Mucosa of descending colon (tissue), 3 donors: ENCODE data around the gene DLGAP4. TPM values are rescaled to one million over a fixed set of nuclear protein-coding genes. Genes with fewer than 3 reads are reported as not detected.
"Not testable (repeated sequence)": the region's sequence is repeated elsewhere in the genome, so short reads cannot be mapped to it uniquely, and the experiment has no call there.

Experiments used
- ATAC-seq: fragments of 200-7000 bp; cut with Tn5 transposase; one replicate; pipeline ENCODE4 v1.9.1; 2020; ENCODE audit warnings: mild to moderate bottlenecking, moderate library complexity
- DNase-seq, 3 donors: peaks; one replicate each; pipeline ENCODE4 v3.0.0-alpha.2; 2020
- H3K36me3 ChIP-seq: fragments of 200-600 bp; one replicate; pipeline ENCODE4 v1.8.0; 2021; ENCODE audit warnings: low read depth, mild to moderate bottlenecking
- H3K4me1 ChIP-seq: fragments of 200-600 bp; one replicate; pipeline ENCODE4 v1.8.0; 2021; ENCODE audit warnings: low read depth, mild to moderate bottlenecking
- H3K4me3 ChIP-seq: fragments of 200-600 bp; one replicate; pipeline ENCODE4 v1.8.0; 2021; ENCODE audit warnings: mild to moderate bottlenecking
- H3K9me3 ChIP-seq: fragments of 200-600 bp; one replicate; pipeline ENCODE4 v1.8.0; 2021; ENCODE audit warnings: mild to moderate bottlenecking
- intact Hi-C, 2 donors: fragments of 100-400 bp; cut with DNase I in 1 of 2; cut with micrococcal nuclease in 1 of 2; formaldehyde crosslinking; loops; one replicate each; pipeline versions ENCODE4 v1.11.0 to v1.11.1; 2022; cut with DNase I, micrococcal nuclease
- total RNA-seq, 3 donors: library from RNA; stranded (reverse); fragmentation: NEBNext Ultra II Directional in 2 of 3; extraction: Animal tissue kit (Norgen Biotek cat#: 25700) in 2 of 3; gene quantifications; one replicate each; pipeline versions ENCODE4 v1.2.1 to v1.2.4, GENCODE V29; 2021 to 2023
- TF ChIP-seq, protein P1 (sequence below): fragments of 200-600 bp; IDR thresholded peaks from one replicate; pipeline ENCODE4 v1.8.0; 2022; ENCODE audit warnings: antibody characterized with exemption, mild to moderate bottlenecking
- donor health status: DM: no; HTN: no; CAD: no; lungs with moderate emphysema.
- donor health status: DM: no; HTN: no; CAD: no.
- donor health status: DM: no; HTN: yes; CAD: no.

Gene DLGAP4
- total RNA-seq, 3 donors from 2014 or later, result 40.0 to 66.3 (median 43.5) TPM

DNA sequence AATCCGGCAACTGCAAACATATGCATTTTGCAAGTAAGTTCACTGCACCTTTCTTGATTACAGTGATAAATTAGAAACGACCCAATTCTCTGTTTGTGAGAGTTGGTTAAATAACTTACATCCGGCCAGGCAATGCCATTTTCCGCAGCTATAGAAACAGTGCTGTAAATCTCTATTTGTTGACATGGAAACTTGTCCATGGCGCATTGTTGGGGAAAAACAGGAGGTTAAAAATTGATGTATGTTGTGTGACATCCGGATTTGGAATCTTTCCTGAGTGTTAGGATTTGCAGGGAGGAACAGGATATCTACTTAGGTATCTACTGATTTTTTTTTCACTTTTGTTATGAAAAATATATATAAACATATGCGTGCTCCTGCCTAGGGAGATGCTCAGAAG is 66.5 kb downstream of the DLGAP4 start:
- H3K4me3 ChIP-seq, result no peak overlapping the region
- ATAC-seq, result no peak
- intact Hi-C loops, result no loop called here
- DNase-seq, result no peak
- no peaks in the 10 kb centered on the region for H3K4me1 ChIP-seq
- TF ChIP-seq, protein P1, sequence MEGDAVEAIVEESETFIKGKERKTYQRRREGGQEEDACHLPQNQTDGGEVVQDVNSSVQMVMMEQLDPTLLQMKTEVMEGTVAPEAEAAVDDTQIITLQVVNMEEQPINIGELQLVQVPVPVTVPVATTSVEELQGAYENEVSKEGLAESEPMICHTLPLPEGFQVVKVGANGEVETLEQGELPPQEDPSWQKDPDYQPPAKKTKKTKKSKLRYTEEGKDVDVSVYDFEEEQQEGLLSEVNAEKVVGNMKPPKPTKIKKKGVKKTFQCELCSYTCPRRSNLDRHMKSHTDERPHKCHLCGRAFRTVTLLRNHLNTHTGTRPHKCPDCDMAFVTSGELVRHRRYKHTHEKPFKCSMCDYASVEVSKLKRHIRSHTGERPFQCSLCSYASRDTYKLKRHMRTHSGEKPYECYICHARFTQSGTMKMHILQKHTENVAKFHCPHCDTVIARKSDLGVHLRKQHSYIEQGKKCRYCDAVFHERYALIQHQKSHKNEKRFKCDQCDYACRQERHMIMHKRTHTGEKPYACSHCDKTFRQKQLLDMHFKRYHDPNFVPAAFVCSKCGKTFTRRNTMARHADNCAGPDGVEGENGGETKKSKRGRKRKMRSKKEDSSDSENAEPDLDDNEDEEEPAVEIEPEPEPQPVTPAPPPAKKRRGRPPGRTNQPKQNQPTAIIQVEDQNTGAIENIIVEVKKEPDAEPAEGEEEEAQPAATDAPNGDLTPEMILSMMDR, result no peak
- H3K36me3 ChIP-seq, result no peaks in the 10 kb centered on the region
- no peaks in the 10 kb centered on the region for H3K9me3 ChIP-seq

DNA sequence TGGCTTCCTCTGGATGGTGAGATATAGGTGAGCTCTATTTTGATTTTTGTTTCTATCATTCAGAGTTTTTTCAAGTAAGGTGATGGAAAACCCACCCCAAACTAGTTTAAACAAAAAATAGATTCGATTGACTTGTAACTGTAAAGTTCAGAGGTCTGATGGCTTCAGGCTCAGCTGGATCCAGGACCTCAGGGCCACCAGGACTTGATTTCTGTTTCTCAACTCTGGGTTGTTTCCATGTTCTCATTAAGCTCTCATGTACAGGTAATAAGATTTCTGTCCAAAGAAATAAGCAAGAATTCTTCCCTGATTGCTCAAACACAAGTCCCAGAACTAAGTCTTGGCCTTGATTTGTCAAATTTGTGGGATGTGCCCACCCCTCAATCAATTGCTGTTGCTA is 67.0 kb downstream of the DLGAP4 start:
- DNase-seq (no peak), ATAC-seq (no peak)
- TF ChIP-seq, protein P1, result no peak
- intact Hi-C loops, result no loop called here
- H3K4me1 ChIP-seq, result no peaks in the 10 kb centered on the region
- no peak overlapping the region for H3K4me3 ChIP-seq
- no peaks in the 10 kb centered on the region for H3K36me3 ChIP-seq
- H3K9me3 ChIP-seq, result no peaks in the 10 kb centered on the region

DNA sequence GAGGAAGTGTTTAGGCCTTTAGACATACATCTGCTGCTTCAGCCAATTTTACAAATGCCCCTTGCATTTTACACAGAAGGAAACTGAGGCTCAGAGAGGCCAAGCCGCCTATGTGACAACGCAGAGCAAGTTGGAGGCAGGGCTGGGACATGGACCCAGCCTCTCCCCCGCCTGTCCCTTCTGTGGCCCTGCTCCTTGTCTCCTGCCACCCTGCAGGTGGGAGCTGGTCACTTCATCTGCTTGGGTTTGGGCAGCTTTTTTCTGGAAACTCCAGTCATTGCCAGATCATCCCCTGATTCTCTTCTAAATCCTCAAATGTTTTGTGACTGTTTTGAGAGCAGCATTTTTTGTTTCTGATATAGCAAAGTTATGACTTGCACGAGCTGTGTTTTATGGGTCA is 68.9 kb downstream of the DLGAP4 start:
- Histone ChIP-seq H3K9me3 (no peaks in the 10 kb centered on the region), H3K4me1 (no peaks in the 10 kb centered on the region), H3K36me3 (no peaks in the 10 kb centered on the region), H3K4me3 (no peak overlapping the region)
- DNase-seq (no peak), ATAC-seq (no peak)
- intact Hi-C loops, result no loop called here
- TF ChIP-seq, protein P1, result no peak

DNA sequence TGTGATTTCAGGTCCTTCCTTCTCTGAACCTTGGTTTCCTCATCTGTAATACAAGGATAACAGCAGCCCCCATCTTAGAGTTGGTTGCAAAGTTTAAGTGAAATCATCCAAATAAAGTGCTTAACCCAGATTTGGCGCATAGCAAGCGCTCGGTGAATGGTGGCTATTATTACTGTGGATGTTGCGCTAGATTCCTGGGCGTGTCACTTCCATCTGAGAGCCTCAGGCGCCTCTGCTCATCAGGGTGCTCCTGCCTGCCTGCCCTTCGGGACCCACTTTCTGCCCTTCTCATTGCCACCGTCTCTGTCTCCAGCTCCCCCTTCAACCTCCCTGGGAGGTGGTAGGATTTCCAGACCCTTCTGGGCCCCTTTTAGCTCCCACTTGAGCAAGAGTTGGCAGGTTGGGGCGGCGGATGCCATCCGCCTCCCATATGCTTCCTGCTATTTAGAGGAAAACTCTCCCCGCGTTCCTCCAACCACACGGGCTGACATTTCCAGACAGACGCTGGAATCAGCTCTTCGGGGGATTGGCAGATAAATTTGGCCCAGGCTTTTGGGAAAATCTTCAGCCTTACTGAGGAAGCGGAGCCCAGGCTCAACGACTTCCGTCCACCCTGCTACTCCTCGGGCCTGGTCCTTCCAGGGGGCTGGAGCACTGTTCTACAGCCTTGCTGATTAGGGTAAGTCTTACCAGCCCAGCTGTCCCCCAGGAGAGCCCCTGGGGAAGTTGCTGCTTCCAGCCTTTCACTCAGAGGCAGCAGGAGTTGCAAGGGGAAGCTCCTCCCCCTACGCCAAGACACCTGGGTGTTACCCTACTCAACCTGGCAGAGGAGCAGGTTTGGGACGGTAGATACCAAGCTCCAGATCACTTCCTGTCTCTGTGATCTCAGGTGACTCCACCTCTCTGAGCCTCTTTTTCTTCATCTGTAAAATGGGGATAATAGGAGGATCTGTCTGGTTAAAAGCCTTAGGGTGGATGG is 71.5 kb downstream of the DLGAP4 start:
- no peaks in the 10 kb centered on the region for H3K9me3 ChIP-seq
- H3K4me3 ChIP-seq, result no peak overlapping the region
- H3K4me1 ChIP-seq, result no peaks in the 10 kb centered on the region
- TF ChIP-seq, protein P1, result no peak
- no peak for ATAC-seq
- intact Hi-C loops, result no loop called here
- no peaks in the 10 kb centered on the region for H3K36me3 ChIP-seq
- DNase-seq, result no peak

DNA sequence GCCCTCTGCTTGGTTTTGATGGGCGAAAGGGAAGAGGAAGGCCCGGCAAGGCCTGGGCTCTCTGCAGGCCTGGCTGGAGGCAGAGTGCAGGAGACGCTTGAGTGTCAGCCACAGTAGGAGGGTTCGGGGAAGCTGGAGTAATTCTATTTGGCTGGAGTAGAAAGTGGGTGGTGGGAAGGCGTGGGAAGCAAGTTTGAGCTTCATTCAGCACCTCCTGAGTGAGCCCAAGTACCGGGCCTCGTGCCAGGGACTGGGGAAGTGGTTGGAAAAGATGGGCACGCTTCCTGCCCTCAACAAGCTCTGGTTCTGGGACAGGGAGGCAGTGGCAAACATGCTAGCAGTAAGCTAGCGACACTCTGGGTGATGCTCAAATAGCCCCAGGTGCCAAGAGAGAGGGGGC is 72.5 kb downstream of the DLGAP4 start:
- no peaks in the 10 kb centered on the region for H3K9me3 ChIP-seq
- H3K4me1 ChIP-seq, result no peaks in the 10 kb centered on the region
- TF ChIP-seq, protein P1, result no peak
- H3K36me3 ChIP-seq, result no peaks in the 10 kb centered on the region
- ATAC-seq (no peak), DNase-seq (no peak)
- no peak overlapping the region for H3K4me3 ChIP-seq
- intact Hi-C loops, result no loop called here

DNA sequence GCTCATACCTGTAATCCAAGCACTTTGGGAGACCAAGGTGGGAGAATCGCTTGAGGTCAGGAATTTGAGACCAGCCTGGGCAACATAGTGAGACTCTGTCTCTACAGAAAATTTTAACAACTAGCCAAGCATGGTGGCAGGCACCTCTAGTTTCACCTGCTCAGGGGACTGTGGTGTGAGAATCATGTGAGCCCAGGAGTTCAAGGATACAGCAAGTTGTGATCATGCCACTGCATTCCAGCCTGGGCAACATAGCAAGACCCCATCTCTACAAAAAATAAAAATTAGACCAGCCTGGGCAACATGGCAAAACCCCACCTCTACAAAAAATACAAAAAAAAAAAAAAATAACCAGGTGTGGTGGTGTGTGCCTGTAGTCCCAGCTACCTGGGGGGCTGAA is 73.8 kb downstream of the DLGAP4 start:
- H3K4me3 ChIP-seq, intact Hi-C loops, H3K36me3 ChIP-seq, DNase-seq, H3K4me1 ChIP-seq, ATAC-seq, H3K9me3 ChIP-seq: not testable (repeated sequence)
